Nephron progenitor cell (in vitro differentiated cells): ENCODE data around the gene CYP24A1.

ENCODE experiments used
- DNase-seq: peaks from one replicate; pipeline ENCODE4 v3.0.0; 2021
- H3K27ac Mint-ChIP-seq: 2 replicates; pipeline ENCODE4 v1.8.0; 2021; ENCODE audit warnings: mild to moderate bottlenecking, moderate library complexity, mixed read lengths
- H3K27me3 Mint-ChIP-seq: 2 replicates; pipeline ENCODE4 v1.8.0; 2021; ENCODE audit warnings: mild to moderate bottlenecking, low read depth, mixed read lengths; ENCODE audit not compliant: poor library complexity
- H3K36me3 Mint-ChIP-seq: 2 replicates; pipeline ENCODE4 v1.8.0; 2021; ENCODE audit warnings: low read depth, mixed read lengths
- H3K4me1 Mint-ChIP-seq: 2 replicates; pipeline ENCODE4 v1.8.0; 2021; ENCODE audit warnings: mixed read lengths
- H3K4me3 Mint-ChIP-seq: 2 replicates; pipeline ENCODE4 v1.8.0; 2021; ENCODE audit warnings: mild to moderate bottlenecking, moderate library complexity, mixed read lengths
- H3K9me3 Mint-ChIP-seq: 2 replicates; pipeline ENCODE4 v1.8.0; 2021; ENCODE audit warnings: mild to moderate bottlenecking, moderate library complexity, mixed read lengths
- CTCF ChIP-seq: fragments of 200-600 bp; sonication (generic); IDR thresholded peaks from 2 replicates; pipeline ENCODE4 v1.5.0; 2021; ENCODE audit warnings: antibody characterized with exemption

CYP24A1 gene

GRCh38 chr20:54199721-54200176, 26.0 kb upstream of the CYP24A1 start:
- no peak overlapping the region for H3K4me3 Mint-ChIP-seq
- peak; percentile 94 for TF ChIP-seq CTCF
- H3K27me3 Mint-ChIP-seq, result peaks cover 3% of the 10 kb centered on the region
- H3K27ac Mint-ChIP-seq, result no peak overlapping the region
- DNase-seq, result peak; percentile 82
- no peaks in the 10 kb centered on the region for H3K36me3 Mint-ChIP-seq
- H3K4me1 Mint-ChIP-seq, result peaks cover 15% of the 10 kb centered on the region
- no peaks in the 10 kb centered on the region for H3K9me3 Mint-ChIP-seq

GRCh38 chr20:54199283-54199682, 25.5 kb upstream of the CYP24A1 start:
- no peak overlapping the region for H3K4me3 Mint-ChIP-seq
- peaks cover 15% of the 10 kb centered on the region for H3K4me1 Mint-ChIP-seq
- no peak for TF ChIP-seq CTCF
- H3K36me3 Mint-ChIP-seq, result no peaks in the 10 kb centered on the region
- peaks cover 3% of the 10 kb centered on the region for H3K27me3 Mint-ChIP-seq
- no peak overlapping the region for H3K27ac Mint-ChIP-seq
- no peaks in the 10 kb centered on the region for H3K9me3 Mint-ChIP-seq
- no peak for DNase-seq

- Mint-ChIP-seq H3K27me3 (peaks cover 6% of the 10 kb centered on the region), H3K36me3 (no peaks in the 10 kb centered on the region)
These were observed 24.1 kb upstream of the CYP24A1 start for GRCh38 chr20:54197621-54198604.

GRCh38 chr20:54195483-54196472, 22.0 kb upstream of the CYP24A1 start:
- Mint-ChIP-seq H3K4me1 (peaks cover 15% of the 10 kb centered on the region), H3K9me3 (no peaks in the 10 kb centered on the region), H3K27ac (peak overlapping the region; percentile 68), H3K4me3 (no peak overlapping the region), H3K27me3 (peaks cover 6% of the 10 kb centered on the region), H3K36me3 (no peaks in the 10 kb centered on the region)
- no peak for TF ChIP-seq CTCF
- no peak for DNase-seq

More at GRCh38 chr20:54197621-54198604, 24.1 kb upstream of the CYP24A1 start:
- Mint-ChIP-seq H3K9me3 (no peaks in the 10 kb centered on the region), H3K4me1 (peaks cover 15% of the 10 kb centered on the region), H3K27ac (no peak overlapping the region), H3K4me3 (no peak overlapping the region)
- no peak for TF ChIP-seq CTCF
- no peak for DNase-seq

- peaks cover 15% of the 10 kb centered on the region for H3K4me1 Mint-ChIP-seq
- H3K9me3 Mint-ChIP-seq, result no peaks in the 10 kb centered on the region
- TF ChIP-seq CTCF, result no peak
- no peaks in the 10 kb centered on the region for H3K36me3 Mint-ChIP-seq
- peaks cover 6% of the 10 kb centered on the region for H3K27me3 Mint-ChIP-seq
- DNase-seq, result no peak
- H3K4me3 Mint-ChIP-seq, result no peak overlapping the region
- H3K27ac Mint-ChIP-seq, result no peak overlapping the region
These were observed 21.1 kb upstream of the CYP24A1 start for GRCh38 chr20:54194724-54195438.
